Endothelial cell of umbilical vein (primary cell): ENCODE measurements around the gene MYH16. TPM values are rescaled to one million over a fixed set of nuclear protein-coding genes. Genes with fewer than 3 reads are reported as not detected.

Experiments
- BruUV-seq: library from RNA; stranded (reverse); fragments of 400-500 nt; replicated peaks from 2 replicates; lab custom pipeline; 2021; lab: Mats Ljungman, UMichigan
- CTCF ChIA-PET: fragments of 300-600, 350-600 bp; sonication (Branson Sonifier 250); formaldehyde crosslinking; loops from one replicate; lab custom pipeline; 2021; ENCODE audit warnings: antibody characterized with exemption, inconsistent platforms; lab: Charles Lee
- POLR2A ChIA-PET: fragments of 300-600, 350-600 bp; sonication (Branson Sonifier 250); formaldehyde crosslinking; loops from one replicate; lab custom pipeline; 2021; ENCODE audit warnings: antibody characterized with exemption, inconsistent platforms; lab: Charles Lee
- DNase-seq: peaks from one replicate; pipeline ENCODE4 v3.0.0-alpha.2; 2011; ENCODE audit warnings: low read depth, low spot score
- FAIRE-seq: peaks from 2 replicates; lab custom pipeline; 2011; peaks lifted over from hg19 to GRCh38; lab: Jason Lieb, UNC
- H2AFZ ChIP-seq: 2 replicates; pipeline ENCODE4 v1.6.0; 2012; ENCODE audit warnings: low read depth, low read length, control low read depth, inconsistent platforms
- H3K27ac ChIP-seq: 2 replicates; pipeline ENCODE4 v1.5.1; 2011; ENCODE audit warnings: low read depth, mild to moderate bottlenecking, control low read depth, low read length, moderate library complexity; ENCODE audit not compliant: insufficient read depth
- H3K27me3 ChIP-seq, 2 experiments: 2 replicates each; pipeline versions ENCODE4 v1.6.0 to v1.6.1; 2011; ENCODE audit warnings: low read length in 2 of 2, mixed read lengths in 1 of 2; ENCODE audit not compliant: control insufficient read depth in 2 of 2, insufficient read depth in 2 of 2
- H3K36me3 ChIP-seq, 2 experiments: 2 replicates in 1 of 2; 3 replicates in 1 of 2; pipeline ENCODE4 v1.5.1; 2011; ENCODE audit warnings: low read length in 2 of 2, mild to moderate bottlenecking in 1 of 2, moderate library complexity in 1 of 2; ENCODE audit not compliant: control insufficient read depth in 2 of 2, insufficient read depth in 2 of 2; ENCODE audit errors: extremely low read depth in 1 of 2
- H3K4me1 ChIP-seq: 3 replicates; pipeline ENCODE4 v1.5.1; 2011; ENCODE audit warnings: mild to moderate bottlenecking, low read length; ENCODE audit not compliant: control insufficient read depth, insufficient read depth; ENCODE audit errors: extremely low read depth
- H3K4me2 ChIP-seq: 2 replicates; pipeline ENCODE4 v1.6.1; 2011; ENCODE audit warnings: low read length, control low read depth, mixed read lengths; ENCODE audit not compliant: insufficient read depth
- H3K4me3 ChIP-seq, 3 experiments: fragments of 200-600 bp in 1 of 3; sonication (generic), shearing (Covaris generic) in 1 of 3; replicated peaks in 1 of 3; 2 replicates each; pipeline ENCODE4 v1.5.1; 2011 to 2016; ENCODE audit warnings: control low read depth in 3 of 3, low read length in 3 of 3, mild to moderate bottlenecking in 2 of 3, inconsistent platforms in 1 of 3, low read depth in 1 of 3, moderate library complexity in 1 of 3; ENCODE audit not compliant: insufficient read depth in 1 of 3
- H3K79me2 ChIP-seq: 2 replicates; pipeline ENCODE4 v1.6.0; 2012; ENCODE audit warnings: low read length, inconsistent platforms; ENCODE audit not compliant: control insufficient read depth, insufficient read depth
- H3K9ac ChIP-seq: replicated peaks from 2 replicates; pipeline ENCODE3; 2011; ENCODE audit warnings: low read length, control low read depth; ENCODE audit not compliant: insufficient read depth; ENCODE audit errors: extremely low read depth
- H3K9me1 ChIP-seq: replicated peaks from 3 replicates; pipeline ENCODE4 v1.6.0; 2011; ENCODE audit warnings: mild to moderate bottlenecking, low read length; ENCODE audit not compliant: control insufficient read depth, insufficient read depth; ENCODE audit errors: extremely low read depth
- H3K9me3 ChIP-seq: replicated peaks from 2 replicates; pipeline ENCODE4 v1.5.1; 2012; ENCODE audit warnings: low read length, inconsistent platforms; ENCODE audit not compliant: control insufficient read depth, insufficient read depth
- H4K20me1 ChIP-seq: replicated peaks from 2 replicates; pipeline ENCODE3; 2011; ENCODE audit warnings: mild to moderate bottlenecking, low read length; ENCODE audit not compliant: control insufficient read depth, insufficient read depth; ENCODE audit errors: extremely low read depth
- GATA2 ChIP-seq: IDR thresholded peaks from 2 replicates; pipeline ENCODE4 v1.7.0; 2011; ENCODE audit warnings: low read depth, mild to moderate bottlenecking, moderate library complexity, mixed read lengths, low read length; ENCODE audit not compliant: insufficient read length, insufficient read depth
- JUN ChIP-seq: IDR thresholded peaks from 2 replicates; pipeline ENCODE4 v1.6.1; 2011; ENCODE audit warnings: borderline replicate concordance, low read depth; ENCODE audit not compliant: insufficient read length, insufficient read depth
- dilution Hi-C: fragments of 300-500 bp; cut with MboI; formaldehyde crosslinking; loops from one replicate; pipeline ENCODE4 v1.15.0; 2019; ENCODE audit warnings: low sequenced_read_pairs; ENCODE audit not compliant: extremely low pct_ligation_motif_present
- intact Hi-C: fragments of 100-400 bp; cut with micrococcal nuclease; formaldehyde crosslinking; loops from one replicate; pipeline ENCODE4 v1.10.0; 2022
- polyA plus RNA-seq, 4 experiments: library from polyadenylated mRNA; depleted of rRNA in 3 of 4; stranded (reverse) in 3 of 4; unstranded in 1 of 4; fragments of >200 nt; gene quantifications; 2 replicates each; pipeline versions ENCODE4 v1.2.1 to v1.2.3, GENCODE V29; 2011 to 2012; ENCODE audit warnings: missing spikeins in 1 of 4
- total RNA-seq: library from RNA; stranded (reverse); gene quantifications from 2 replicates; pipeline ENCODE4 v1.2.3, GENCODE V29; 2021
- TF ChIP-seq, protein P1 (sequence below): IDR thresholded peaks from 2 replicates; pipeline ENCODE4 v1.6.1; 2011; ENCODE audit not compliant: insufficient read depth, insufficient read length
- TF ChIP-seq, protein P2 (sequence below), 2 donors: IDR thresholded peaks; 1 replicate in 1 of 2; 2 replicates in 1 of 2; pipeline ENCODE4 v1.5.1; 2011; ENCODE audit warnings: low read length in 2 of 2, mild to moderate bottlenecking in 2 of 2, moderate library complexity in 2 of 2, control low read depth in 1 of 2, inconsistent platforms in 1 of 2, low read depth in 1 of 2; ENCODE audit not compliant: insufficient read depth in 1 of 2; ENCODE audit errors: extremely low read depth in 1 of 2

Gene MYH16
- total and polyA plus RNA-seq, 2 donors (not counting 3 experiments of a cell fraction or from before 2014, with no cell fraction given) = 0.01 to 0.11 TPM

- dilution Hi-C loops = no loop called here
- Histone ChIP-seq H3K79me2 (no peaks in the 10 kb centered on the region), H3K27ac (no peak overlapping the region), H3K9me1 (no peaks in the 10 kb centered on the region), H3K4me3 (no peak overlapping the region), H4K20me1 (no peaks in the 10 kb centered on the region), H3K27me3 (peaks cover 0 to 2% of the 10 kb centered on the region in 2 experiments), H3K9ac (no peak overlapping the region), H3K9me3 (no peaks in the 10 kb centered on the region), H3K36me3 (no peaks in the 10 kb centered on the region), H3K4me1 (no peaks in the 10 kb centered on the region), H2AFZ (no peak overlapping the region), H3K4me2 (no peak overlapping the region)
- CTCF ChIA-PET = interaction anchor here (1.3 kb wide), 1 partner anchor 18 kb away, joined by 3 read pairs; no protein-coding TSS in a partner anchor
- TF ChIP-seq JUN (no peak), GATA2 (no peak)
- TF ChIP-seq, protein P1, sequence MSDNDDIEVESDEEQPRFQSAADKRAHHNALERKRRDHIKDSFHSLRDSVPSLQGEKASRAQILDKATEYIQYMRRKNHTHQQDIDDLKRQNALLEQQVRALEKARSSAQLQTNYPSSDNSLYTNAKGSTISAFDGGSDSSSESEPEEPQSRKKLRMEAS = no peak
- TF ChIP-seq, protein P2, sequence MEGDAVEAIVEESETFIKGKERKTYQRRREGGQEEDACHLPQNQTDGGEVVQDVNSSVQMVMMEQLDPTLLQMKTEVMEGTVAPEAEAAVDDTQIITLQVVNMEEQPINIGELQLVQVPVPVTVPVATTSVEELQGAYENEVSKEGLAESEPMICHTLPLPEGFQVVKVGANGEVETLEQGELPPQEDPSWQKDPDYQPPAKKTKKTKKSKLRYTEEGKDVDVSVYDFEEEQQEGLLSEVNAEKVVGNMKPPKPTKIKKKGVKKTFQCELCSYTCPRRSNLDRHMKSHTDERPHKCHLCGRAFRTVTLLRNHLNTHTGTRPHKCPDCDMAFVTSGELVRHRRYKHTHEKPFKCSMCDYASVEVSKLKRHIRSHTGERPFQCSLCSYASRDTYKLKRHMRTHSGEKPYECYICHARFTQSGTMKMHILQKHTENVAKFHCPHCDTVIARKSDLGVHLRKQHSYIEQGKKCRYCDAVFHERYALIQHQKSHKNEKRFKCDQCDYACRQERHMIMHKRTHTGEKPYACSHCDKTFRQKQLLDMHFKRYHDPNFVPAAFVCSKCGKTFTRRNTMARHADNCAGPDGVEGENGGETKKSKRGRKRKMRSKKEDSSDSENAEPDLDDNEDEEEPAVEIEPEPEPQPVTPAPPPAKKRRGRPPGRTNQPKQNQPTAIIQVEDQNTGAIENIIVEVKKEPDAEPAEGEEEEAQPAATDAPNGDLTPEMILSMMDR (IDR thresholded peaks at IDR 0.05; ENCODE audit: extremely low read depth in 1 of 2, insufficient read depth in 1 of 2, low read depth in 1 of 2, low read length in 2 of 2) = no peak
- no TSS peak for BruUV-seq
- intact Hi-C loops = no loop called here
- POLR2A ChIA-PET = no interaction called here
- DNase-seq = no peak
- FAIRE-seq = no peak
These were observed 15.3 kb downstream of the MYH16 start for GRCh38 chr7:99287779-99288534.
